Measurements from ENCODE around the gene PRRT1B.

- TF ChIP-seq NR2C2 (CRISPR knock-in tag; IDR thresholded peaks at IDR 0.05) (no peak), CTCF (IDR thresholded peaks at IDR 0.05) (no peak), TP53 (CRISPR knock-in tag; IDR thresholded peaks at IDR 0.05) (no peak), ZNF121 (CRISPR knock-in tag; IDR thresholded peaks at IDR 0.05) (no peak), TCF7 (CRISPR knock-in tag; IDR thresholded peaks at IDR 0.05; ENCODE audit: low read depth) (no peak), ZBTB43 (CRISPR knock-in tag; IDR thresholded peaks at IDR 0.05) (no peak), MAX (CRISPR knock-in tag; IDR thresholded peaks at IDR 0.05) (no peak), FOXP1 (CRISPR knock-in tag; IDR thresholded peaks at IDR 0.05; ENCODE audit: borderline replicate concordance) (no peak), SP1 (CRISPR knock-in tag; conservative IDR thresholded peaks at IDR 0.05) (no peak), NFATC4 (CRISPR knock-in tag; IDR thresholded peaks at IDR 0.05) (no peak), JAZF1 (CRISPR knock-in tag; IDR thresholded peaks at IDR 0.05) (no peak), ESRRA (CRISPR knock-in tag; IDR thresholded peaks at IDR 0.05; ENCODE audit: borderline replicate concordance) (no peak), NFE2L1 (CRISPR knock-in tag; IDR thresholded peaks at IDR 0.05) (no peak), ZNF416 (CRISPR knock-in tag; IDR thresholded peaks at IDR 0.05) (no peak)
Measured at GRCh38 chr9:131496844-131497405, 48.4 kb upstream of the PRRT1B start.
